ENCODE data around the gene MICAL3.
"Not testable (repeated sequence)": the region's sequence is repeated elsewhere in the genome, so short reads cannot be mapped to it uniquely, and the experiment has no call there.

MICAL3 gene

DNA sequence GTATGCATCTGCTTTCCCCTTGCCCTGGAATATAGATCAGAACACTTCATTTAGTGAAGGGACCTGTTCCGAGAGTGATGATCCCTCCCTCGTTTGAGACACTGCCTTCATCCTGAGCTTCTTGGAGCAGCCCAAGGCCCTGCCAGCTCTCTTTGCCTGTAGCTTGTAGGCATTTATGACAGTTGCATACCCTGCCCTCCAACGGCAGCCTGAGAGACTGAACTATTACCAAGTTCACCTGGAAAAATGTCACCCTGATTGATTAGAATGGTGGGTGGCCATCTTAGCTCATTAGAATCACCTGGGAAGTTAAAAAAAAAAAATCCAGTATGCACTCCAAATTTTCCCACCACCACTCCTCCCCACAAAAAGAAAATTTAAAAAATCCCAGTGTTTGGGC, 1.5 kb downstream of the MICAL3 start:
- H3K27ac ChIP-seq (ENCODE audit: poor library complexity, severe bottlenecking), result peak overlapping the region; percentile 86
- H3K36me3 ChIP-seq (ENCODE audit: low read depth), result peaks cover 4% of the 10 kb centered on the region; the same call in 1 of the 2 replicates
- H3K4me1 ChIP-seq (ENCODE audit: insufficient read depth, poor library complexity, severe bottlenecking), result peaks cover 22% of the 10 kb centered on the region
- H3K4me3 ChIP-seq (ENCODE audit: severe bottlenecking), result no peak overlapping the region
- no peak for ATAC-seq (ENCODE audit: low read depth)
- DNase-seq (ENCODE audit: low spot score), result no peak
- no peaks in the 10 kb centered on the region for H3K27me3 ChIP-seq (ENCODE audit: insufficient read depth, poor library complexity, severe bottlenecking)
- H3K9me3 ChIP-seq (ENCODE audit: severe bottlenecking), result no peaks in the 10 kb centered on the region
- TF ChIP-seq, protein P1, sequence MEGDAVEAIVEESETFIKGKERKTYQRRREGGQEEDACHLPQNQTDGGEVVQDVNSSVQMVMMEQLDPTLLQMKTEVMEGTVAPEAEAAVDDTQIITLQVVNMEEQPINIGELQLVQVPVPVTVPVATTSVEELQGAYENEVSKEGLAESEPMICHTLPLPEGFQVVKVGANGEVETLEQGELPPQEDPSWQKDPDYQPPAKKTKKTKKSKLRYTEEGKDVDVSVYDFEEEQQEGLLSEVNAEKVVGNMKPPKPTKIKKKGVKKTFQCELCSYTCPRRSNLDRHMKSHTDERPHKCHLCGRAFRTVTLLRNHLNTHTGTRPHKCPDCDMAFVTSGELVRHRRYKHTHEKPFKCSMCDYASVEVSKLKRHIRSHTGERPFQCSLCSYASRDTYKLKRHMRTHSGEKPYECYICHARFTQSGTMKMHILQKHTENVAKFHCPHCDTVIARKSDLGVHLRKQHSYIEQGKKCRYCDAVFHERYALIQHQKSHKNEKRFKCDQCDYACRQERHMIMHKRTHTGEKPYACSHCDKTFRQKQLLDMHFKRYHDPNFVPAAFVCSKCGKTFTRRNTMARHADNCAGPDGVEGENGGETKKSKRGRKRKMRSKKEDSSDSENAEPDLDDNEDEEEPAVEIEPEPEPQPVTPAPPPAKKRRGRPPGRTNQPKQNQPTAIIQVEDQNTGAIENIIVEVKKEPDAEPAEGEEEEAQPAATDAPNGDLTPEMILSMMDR (IDR thresholded peaks at IDR 0.05; ENCODE audit: poor library complexity, severe bottlenecking), result no peak

DNA sequence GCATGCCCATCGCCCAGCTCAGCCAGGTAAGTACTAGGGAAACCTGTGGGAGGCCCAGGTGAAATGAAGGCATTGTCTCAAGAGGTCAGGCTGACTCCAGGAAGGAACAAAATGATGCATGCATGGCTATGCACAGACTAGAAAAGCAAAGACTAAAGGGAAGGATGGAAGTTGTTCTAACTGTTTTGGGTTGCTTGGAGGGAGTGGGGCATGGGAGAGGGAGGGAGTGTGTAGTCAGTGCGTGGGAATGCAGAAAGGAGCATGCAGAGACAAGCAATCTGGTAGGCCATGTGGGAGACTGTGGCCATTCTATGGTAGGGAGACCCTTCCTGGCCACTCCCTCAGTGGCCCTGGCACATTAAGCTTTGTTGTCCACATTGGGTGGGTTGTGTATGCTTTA, 2.9 kb downstream of the MICAL3 start:
- no peak overlapping the region for H3K4me3 ChIP-seq (ENCODE audit: severe bottlenecking)
- peaks cover 22% of the 10 kb centered on the region for H3K4me1 ChIP-seq (ENCODE audit: insufficient read depth, poor library complexity, severe bottlenecking)
- H3K9me3 ChIP-seq (ENCODE audit: severe bottlenecking), result no peaks in the 10 kb centered on the region
- H3K36me3 ChIP-seq (ENCODE audit: low read depth), result peaks cover 4% of the 10 kb centered on the region; the same call in 1 of the 2 replicates
- peak overlapping the region; percentile 86 for H3K27ac ChIP-seq (ENCODE audit: poor library complexity, severe bottlenecking)
- TF ChIP-seq, protein P1 (IDR thresholded peaks at IDR 0.05; ENCODE audit: poor library complexity, severe bottlenecking), result no peak
- ATAC-seq (ENCODE audit: low read depth), result peak; percentile 40; the same call in 2 of the 3 replicates
- H3K27me3 ChIP-seq (ENCODE audit: insufficient read depth, poor library complexity, severe bottlenecking), result no peaks in the 10 kb centered on the region
- no peak for DNase-seq (ENCODE audit: low spot score)

DNA sequence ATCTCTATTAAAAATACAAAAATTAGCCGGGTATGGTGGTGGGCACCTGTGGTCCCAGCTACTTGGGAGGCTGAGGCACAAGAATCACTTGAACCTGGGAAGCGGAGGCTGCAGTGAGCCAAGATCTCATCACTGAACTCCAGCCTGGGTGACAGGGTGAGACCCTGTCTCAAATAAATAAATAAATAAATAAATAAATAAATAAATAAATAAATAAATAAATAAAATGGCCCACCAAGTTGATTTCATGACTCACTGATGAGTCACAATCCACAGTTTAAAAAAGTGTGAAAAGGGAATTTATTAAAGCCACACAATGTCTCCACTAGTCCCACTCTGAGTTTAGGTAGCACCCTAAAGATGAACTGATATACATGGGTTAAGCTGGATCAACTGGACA, 3.6 kb downstream of the MICAL3 start:
- not testable (repeated sequence) for H3K36me3 ChIP-seq (ENCODE audit: low read depth)

DNA sequence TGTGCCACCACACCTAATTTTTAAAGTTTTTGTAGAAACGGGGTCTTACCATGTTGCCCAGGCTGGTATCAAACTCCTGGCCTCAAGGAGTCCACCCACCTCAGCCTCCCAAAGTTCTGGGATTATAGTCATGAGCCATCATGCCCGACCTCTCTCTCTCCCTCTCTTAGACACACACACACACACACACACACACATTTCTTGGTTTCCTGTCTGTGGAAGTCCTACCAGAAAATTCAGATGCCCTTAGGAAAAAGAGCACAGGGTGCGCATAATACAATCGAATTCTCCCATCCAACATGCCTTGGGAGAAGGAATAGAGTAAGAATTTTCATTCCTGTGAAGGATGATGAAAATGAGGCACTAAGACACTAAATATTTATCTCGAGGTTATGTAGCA, 10.4 kb downstream of the MICAL3 start:
- DNase-seq (ENCODE audit: low spot score) (no peak), ATAC-seq (ENCODE audit: low read depth) (no peak)
- Histone ChIP-seq H3K4me3 (ENCODE audit: severe bottlenecking) (no peak overlapping the region), H3K27ac (ENCODE audit: poor library complexity, severe bottlenecking) (no peak overlapping the region), H3K36me3 (ENCODE audit: low read depth) (peaks cover 4% of the 10 kb centered on the region; the same call in 1 of the 2 replicates), H3K9me3 (ENCODE audit: severe bottlenecking) (no peaks in the 10 kb centered on the region), H3K27me3 (ENCODE audit: insufficient read depth, poor library complexity, severe bottlenecking) (no peaks in the 10 kb centered on the region), H3K4me1 (ENCODE audit: insufficient read depth, poor library complexity, severe bottlenecking) (peaks cover 14% of the 10 kb centered on the region)
- TF ChIP-seq, protein P1 (IDR thresholded peaks at IDR 0.05; ENCODE audit: poor library complexity, severe bottlenecking), result no peak

More for the DNA sequence above, 3.6 kb downstream of the MICAL3 start:
- Histone ChIP-seq H3K27ac (ENCODE audit: poor library complexity, severe bottlenecking) (peak overlapping the region; percentile 86), H3K4me1 (ENCODE audit: insufficient read depth, poor library complexity, severe bottlenecking) (peaks cover 22% of the 10 kb centered on the region)
- not testable (repeated sequence) for H3K27me3 ChIP-seq (ENCODE audit: insufficient read depth, poor library complexity, severe bottlenecking); ATAC-seq (ENCODE audit: low read depth); H3K4me3 ChIP-seq (ENCODE audit: severe bottlenecking); DNase-seq (ENCODE audit: low spot score); H3K9me3 ChIP-seq (ENCODE audit: severe bottlenecking)

DNA sequence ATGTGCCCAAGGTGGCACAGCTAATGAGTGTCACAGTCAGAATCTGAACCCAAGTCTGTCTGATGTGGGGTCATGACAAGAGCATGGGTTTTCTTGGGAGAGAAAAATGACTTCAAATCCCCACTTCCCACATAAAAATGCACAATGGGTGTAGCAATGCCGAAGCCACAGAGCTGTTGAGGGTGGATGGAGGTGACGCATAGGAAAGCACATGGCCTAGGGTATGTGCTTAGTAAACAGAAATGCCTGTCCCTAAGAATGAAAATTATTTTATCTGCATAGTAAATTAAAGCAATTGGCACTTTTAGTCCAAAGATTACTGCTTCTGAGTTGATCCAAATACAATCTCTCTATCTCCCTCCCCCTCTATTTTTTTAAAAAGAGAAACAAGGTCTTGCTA, 10.9 kb downstream of the MICAL3 start:
- Histone ChIP-seq H3K27ac (ENCODE audit: poor library complexity, severe bottlenecking) (peak overlapping the region; percentile 39), H3K9me3 (ENCODE audit: severe bottlenecking) (no peaks in the 10 kb centered on the region), H3K36me3 (ENCODE audit: low read depth) (peaks cover 3% of the 10 kb centered on the region; the same call in 1 of the 2 replicates), H3K4me3 (ENCODE audit: severe bottlenecking) (no peak overlapping the region), H3K27me3 (ENCODE audit: insufficient read depth, poor library complexity, severe bottlenecking) (no peaks in the 10 kb centered on the region), H3K4me1 (ENCODE audit: insufficient read depth, poor library complexity, severe bottlenecking) (peaks cover 14% of the 10 kb centered on the region)
- ATAC-seq (ENCODE audit: low read depth) (no peak), DNase-seq (ENCODE audit: low spot score) (no peak)
- TF ChIP-seq, protein P1 (IDR thresholded peaks at IDR 0.05; ENCODE audit: poor library complexity, severe bottlenecking), result no peak
